HG03108 (cell line): ENCODE results near the gene MCRS1.
A peak's percentile ranks its signal among the peaks of the same experiment; 100 is the strongest.
"Not testable (repeated sequence)": the region's sequence is repeated elsewhere in the genome, so short reads cannot be mapped to it uniquely, and the experiment has no call there.

Experiments
- ATAC-seq: cut with Tn5 transposase; IDR thresholded peaks from one replicate; pipeline ENCODE4 v1.9.1; 2021; ENCODE audit warnings: moderate library complexity; ENCODE audit not compliant: unreplicated experiment

Gene MCRS1

GRCh38 chr12:49541911-49542505, 25.9 kb downstream of the MCRS1 start:
- no peak for ATAC-seq

- ATAC-seq = no peak
These were observed 26.6 kb downstream of the MCRS1 start for GRCh38 chr12:49541140-49541861.

GRCh38 chr12:49540229-49541139, 27.5 kb downstream of the MCRS1 start:
- no peak for ATAC-seq

- no peak for ATAC-seq
These were observed 28.3 kb downstream of the MCRS1 start for GRCh38 chr12:49539406-49540228.

GRCh38 chr12:49538510-49539403, 29.2 kb downstream of the MCRS1 start, which contains the start of gene KCNH3:
Gene KCNH3 (plus strand): TSS chr12:49539030. CDS start chr12:49539417, 387 bp downstream.
- peak; percentile 73 for ATAC-seq

- ATAC-seq = no peak
These were observed 30.0 kb downstream of the MCRS1 start for GRCh38 chr12:49537752-49538509.

GRCh38 chr12:49537231-49537751, 30.7 kb downstream of the MCRS1 start:
- no peak for ATAC-seq

GRCh38 chr12:49536526-49537071, 31.3 kb downstream of the MCRS1 start:
- ATAC-seq = no peak

GRCh38 chr12:49535921-49536525, 31.9 kb downstream of the MCRS1 start:
- no peak for ATAC-seq

- ATAC-seq = no peak
These were observed 33.1 kb downstream of the MCRS1 start for GRCh38 chr12:49534731-49535278.

GRCh38 chr12:49534122-49534521, 33.8 kb downstream of the MCRS1 start:
- not testable (repeated sequence) for ATAC-seq

- no peak for ATAC-seq
These were observed 34.6 kb downstream of the MCRS1 start for GRCh38 chr12:49533331-49533730.

GRCh38 chr12:49531745-49532144, 36.2 kb downstream of the MCRS1 start:
- ATAC-seq = no peak

- no peak for ATAC-seq
These were observed 38.5 kb downstream of the MCRS1 start for GRCh38 chr12:49529414-49529813.

GRCh38 chr12:49527361-49528130, 40.4 kb downstream of the MCRS1 start:
- ATAC-seq = no peak

GRCh38 chr12:49525942-49526341, 42.0 kb downstream of the MCRS1 start:
- no peak for ATAC-seq
